HCT116 (cell line): ENCODE results near the gene PDE4D. TPM values are rescaled to one million over a fixed set of nuclear protein-coding genes. Genes with fewer than 3 reads are reported as not detected.

Experiments
- ATAC-seq: fragments of 200-7000 bp; cut with Tn5 transposase; 2 replicates; pipeline ENCODE4 v1.9.1; 2020; ENCODE audit warnings: mild to moderate bottlenecking, moderate library complexity
- BruUV-seq: library from RNA; stranded (reverse); fragments of 400-500 nt; replicated peaks from 2 replicates; lab custom pipeline; 2021; lab: Mats Ljungman, UMichigan
- CTCF ChIA-PET: fragments of 300-600 bp; sonication (Branson Sonifier 250); formaldehyde crosslinking; loops from one replicate; lab custom pipeline; 2021; ENCODE audit warnings: antibody characterized with exemption; lab: Charles Lee
- POLR2A ChIA-PET: fragments of 300-600, 350-600 bp; sonication (Branson Sonifier 250); formaldehyde crosslinking; loops from one replicate; lab custom pipeline; 2021; ENCODE audit warnings: antibody characterized with exemption; lab: Charles Lee
- RAD21 ChIA-PET, 2 experiments: fragments of 300-600 bp; sonication (Branson Sonifier 250); formaldehyde crosslinking; loops; one replicate each; lab custom pipeline; 2023; ENCODE audit warnings: low total read pairs in 2 of 2; ENCODE audit not compliant: uncharacterized antibody in 2 of 2, unreplicated experiment in 2 of 2, low non-redundant PET in 1 of 2; lab: Charles Lee
- DNase-seq: peaks from one replicate; pipeline ENCODE4 v3.0.0-alpha.2; 2010; ENCODE audit warnings: low read depth, low spot score
- H2AFZ ChIP-seq: fragments of 200-600 bp; shearing (Covaris generic), sonication (generic); 2 replicates; pipeline ENCODE4 v1.6.1; 2017; ENCODE audit warnings: low read depth, mixed run types, mixed read lengths, antibody characterized with exemption, low read length; ENCODE audit not compliant: poor library complexity, severe bottlenecking
- H3K27ac ChIP-seq: 2 replicates; pipeline ENCODE4 v1.5.1; 2012; ENCODE audit warnings: low read depth, low read length
- H3K27me3 ChIP-seq: fragments of 200-600 bp; sonication (generic); 2 replicates; pipeline ENCODE4 v1.6.1; 2016; ENCODE audit warnings: mixed run types, low read length, mixed read lengths; ENCODE audit not compliant: insufficient read depth
- H3K36me3 ChIP-seq, 2 experiments: fragments of 200-500 bp in 1 of 2; fragments of 200-600 bp in 1 of 2; sonication (Bioruptor generic) in 1 of 2; sonication (generic) in 1 of 2; 2 replicates each; pipeline versions ENCODE4 v1.5.1 to v1.6.1; 2014 to 2016; ENCODE audit warnings: low read length in 2 of 2, inconsistent platforms in 1 of 2, mixed read lengths in 1 of 2, mixed run types in 1 of 2; ENCODE audit not compliant: insufficient read depth in 2 of 2, control insufficient read depth in 1 of 2
- H3K4me1 ChIP-seq, 2 experiments: fragments of 200-600 bp in 1 of 2; sonication (generic) in 1 of 2; 2 replicates each; pipeline versions ENCODE4 v1.5.1 to v1.6.1; 2012 to 2017; ENCODE audit warnings: low read length in 2 of 2, inconsistent platforms in 1 of 2, mild to moderate bottlenecking in 1 of 2, mixed read lengths in 1 of 2, mixed run types in 1 of 2, moderate library complexity in 1 of 2; ENCODE audit not compliant: insufficient read depth in 2 of 2, control insufficient read depth in 1 of 2
- H3K4me2 ChIP-seq: fragments of 200-600 bp; sonication (generic); 2 replicates; pipeline ENCODE4 v1.6.1; 2017; ENCODE audit warnings: mixed run types, low read length, mixed read lengths
- H3K4me3 ChIP-seq, 2 experiments: fragments of 200-600 bp in 1 of 2; sonication (generic) in 1 of 2; replicated peaks in 1 of 2; 2 replicates each; pipeline ENCODE4 v1.5.1; 2011 to 2016; ENCODE audit warnings: low read length in 2 of 2, control low read depth in 1 of 2, low read depth in 1 of 2, mild to moderate bottlenecking in 1 of 2, mixed read lengths in 1 of 2, mixed run types in 1 of 2
- H3K79me2 ChIP-seq: fragments of 200-600 bp; sonication (generic); 2 replicates; pipeline ENCODE4 v1.6.1; 2017; ENCODE audit warnings: mild to moderate bottlenecking, mixed run types, low read length, moderate library complexity, mixed read lengths; ENCODE audit not compliant: insufficient read depth
- H3K9ac ChIP-seq: fragments of 200-600 bp; sonication (generic); 2 replicates; pipeline ENCODE4 v1.6.1; 2016; ENCODE audit warnings: low read length, mixed read lengths
- H3K9me2 ChIP-seq: fragments of 200-600 bp; sonication (generic), shearing (Covaris generic); 2 replicates; pipeline ENCODE4 v1.6.1; 2017; ENCODE audit warnings: mixed run types, mild to moderate bottlenecking, moderate library complexity; ENCODE audit not compliant: insufficient read depth
- H3K9me3 ChIP-seq, 2 experiments: fragments of 200-500 bp in 1 of 2; fragments of 200-600 bp in 1 of 2; sonication (Bioruptor generic) in 1 of 2; sonication (generic) in 1 of 2; 2 replicates each; pipeline ENCODE4 v1.6.1; 2014 to 2017; ENCODE audit warnings: low read length in 2 of 2, mixed read lengths in 2 of 2, inconsistent platforms in 1 of 2, low read depth in 1 of 2, mild to moderate bottlenecking in 1 of 2, mixed run types in 1 of 2, moderate library complexity in 1 of 2; ENCODE audit not compliant: control insufficient read depth in 1 of 2, insufficient read depth in 1 of 2
- H4K20me1 ChIP-seq: fragments of 200-600 bp; sonication (generic), shearing (Covaris generic); 2 replicates; pipeline ENCODE4 v1.6.1; 2017; ENCODE audit warnings: mixed run types, mild to moderate bottlenecking, moderate library complexity; ENCODE audit not compliant: insufficient read depth
- ATF3 ChIP-seq: IDR thresholded peaks from 2 replicates; pipeline ENCODE4 v1.6.1; 2012
- EZH2phosphoT487 ChIP-seq: fragments of 200-600 bp; IDR thresholded peaks from 2 replicates; pipeline ENCODE4 v1.6.1; 2018; ENCODE audit warnings: antibody characterized with exemption, borderline replicate concordance
- FOSL1 ChIP-seq: IDR thresholded peaks from 2 replicates; pipeline ENCODE4 v1.6.1; 2012; ENCODE audit warnings: low read depth
- POLR2AphosphoS5 ChIP-seq: IDR thresholded peaks from 2 replicates; pipeline ENCODE4 v1.6.1; 2011; ENCODE audit warnings: mild to moderate bottlenecking, low read depth, low read length, moderate library complexity
- RAD21 ChIP-seq: IDR thresholded peaks from 2 replicates; pipeline ENCODE4 v1.6.1; 2012; ENCODE audit warnings: low read depth, mild to moderate bottlenecking
- SP1 ChIP-seq: IDR thresholded peaks from 2 replicates; pipeline ENCODE4 v1.6.1; 2012; ENCODE audit warnings: low read depth
- YY1 ChIP-seq: IDR thresholded peaks from 2 replicates; pipeline ENCODE4 v1.6.1; 2011; ENCODE audit warnings: low read length, low read depth, moderate library complexity, mild to moderate bottlenecking; ENCODE audit not compliant: insufficient replicate concordance; ENCODE audit errors: extremely low read depth
- ZFX ChIP-seq: fragments of 450-650 bp; IDR thresholded peaks from 2 replicates; pipeline ENCODE4 v1.6.1; 2017
- ZNF274 ChIP-seq: fragments of 200-500 bp; sonication (Bioruptor generic); IDR thresholded peaks from 2 replicates; pipeline ENCODE4 v1.6.1; 2014; ENCODE audit warnings: mild to moderate bottlenecking, low read depth, low read length, inconsistent platforms
- intact Hi-C: fragments of 100-400 bp; cut with micrococcal nuclease; formaldehyde crosslinking; loops from 2 replicates; pipeline ENCODE4 v1.10.0; 2022
- total RNA-seq: library from RNA; stranded (reverse); gene quantifications from one replicate; pipeline ENCODE4 v1.2.1, GENCODE V29; 2021; ENCODE audit not compliant: unreplicated experiment
- TF ChIP-seq, protein P1 (sequence below), 3 experiments: fragments of 200-600 bp in 1 of 3; sonication (generic) in 1 of 3; IDR thresholded peaks in 2 of 3; conservative IDR thresholded peaks in 1 of 3; 2 replicates each; pipeline ENCODE4 v1.5.1; 2012 to 2017; ENCODE audit warnings: low read depth in 2 of 3, low read length in 2 of 3, antibody characterized with exemption in 1 of 3, borderline replicate concordance in 1 of 3, control low read depth in 1 of 3, mild to moderate bottlenecking in 1 of 3, mixed read lengths in 1 of 3, mixed run types in 1 of 3, moderate library complexity in 1 of 3; ENCODE audit not compliant: insufficient read depth in 1 of 3
- TF ChIP-seq, protein P2 (sequence below): IDR thresholded peaks from 2 replicates; pipeline ENCODE4 v1.6.1; 2011; ENCODE audit warnings: mild to moderate bottlenecking, low read length, moderate library complexity; ENCODE audit not compliant: insufficient replicate concordance; ENCODE audit errors: extremely low read depth

The PDE4D gene
- total RNA-seq, 1 experiment from 2014 or later: 1.1 TPM

GRCh38 chr5:59500014-59500413, 393.5 kb downstream of the PDE4D start:
- RAD21 ChIA-PET: no interaction called here
- H3K27ac ChIP-seq: no peak overlapping the region

More at GRCh38 chr5:59500014-59500413, 393.5 kb downstream of the PDE4D start:
- Histone ChIP-seq H3K9ac (no peak overlapping the region), H3K9me2 (no peaks in the 10 kb centered on the region), H3K4me2 (no peak overlapping the region), H3K4me3 (no peak overlapping the region), H3K4me1 (no peaks in the 10 kb centered on the region), H3K27me3 (peaks cover 8% of the 10 kb centered on the region), H4K20me1 (no peaks in the 10 kb centered on the region; the same call in 1 of the 2 replicates), H3K36me3 (no peaks in the 10 kb centered on the region), H3K79me2 (no peaks in the 10 kb centered on the region), H3K9me3 (no peaks in the 10 kb centered on the region), H2AFZ (no peak overlapping the region)
- ATAC-seq (no peak), DNase-seq (no peak)
- no TSS peak for BruUV-seq
- CTCF ChIA-PET: no interaction called here
- intact Hi-C loops: no loop called here
- POLR2A ChIA-PET: no interaction called here
- TF ChIP-seq FOSL1 (no peak), YY1 (no peak), ZNF274 (no peak), RAD21 (no peak), POLR2AphosphoS5 (no peak), ATF3 (no peak), ZFX (no peak), EZH2phosphoT487 (no peak), SP1 (no peak)
- TF ChIP-seq, protein P1, sequence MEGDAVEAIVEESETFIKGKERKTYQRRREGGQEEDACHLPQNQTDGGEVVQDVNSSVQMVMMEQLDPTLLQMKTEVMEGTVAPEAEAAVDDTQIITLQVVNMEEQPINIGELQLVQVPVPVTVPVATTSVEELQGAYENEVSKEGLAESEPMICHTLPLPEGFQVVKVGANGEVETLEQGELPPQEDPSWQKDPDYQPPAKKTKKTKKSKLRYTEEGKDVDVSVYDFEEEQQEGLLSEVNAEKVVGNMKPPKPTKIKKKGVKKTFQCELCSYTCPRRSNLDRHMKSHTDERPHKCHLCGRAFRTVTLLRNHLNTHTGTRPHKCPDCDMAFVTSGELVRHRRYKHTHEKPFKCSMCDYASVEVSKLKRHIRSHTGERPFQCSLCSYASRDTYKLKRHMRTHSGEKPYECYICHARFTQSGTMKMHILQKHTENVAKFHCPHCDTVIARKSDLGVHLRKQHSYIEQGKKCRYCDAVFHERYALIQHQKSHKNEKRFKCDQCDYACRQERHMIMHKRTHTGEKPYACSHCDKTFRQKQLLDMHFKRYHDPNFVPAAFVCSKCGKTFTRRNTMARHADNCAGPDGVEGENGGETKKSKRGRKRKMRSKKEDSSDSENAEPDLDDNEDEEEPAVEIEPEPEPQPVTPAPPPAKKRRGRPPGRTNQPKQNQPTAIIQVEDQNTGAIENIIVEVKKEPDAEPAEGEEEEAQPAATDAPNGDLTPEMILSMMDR (IDR thresholded peaks at IDR 0.05 in 2 of 3, conservative IDR thresholded peaks at IDR 0.05 in 1 of 3; ENCODE audit: borderline replicate concordance in 1 of 3, insufficient read depth in 1 of 3, low read depth in 2 of 3, low read length in 2 of 3): no peak
- TF ChIP-seq, protein P2, sequence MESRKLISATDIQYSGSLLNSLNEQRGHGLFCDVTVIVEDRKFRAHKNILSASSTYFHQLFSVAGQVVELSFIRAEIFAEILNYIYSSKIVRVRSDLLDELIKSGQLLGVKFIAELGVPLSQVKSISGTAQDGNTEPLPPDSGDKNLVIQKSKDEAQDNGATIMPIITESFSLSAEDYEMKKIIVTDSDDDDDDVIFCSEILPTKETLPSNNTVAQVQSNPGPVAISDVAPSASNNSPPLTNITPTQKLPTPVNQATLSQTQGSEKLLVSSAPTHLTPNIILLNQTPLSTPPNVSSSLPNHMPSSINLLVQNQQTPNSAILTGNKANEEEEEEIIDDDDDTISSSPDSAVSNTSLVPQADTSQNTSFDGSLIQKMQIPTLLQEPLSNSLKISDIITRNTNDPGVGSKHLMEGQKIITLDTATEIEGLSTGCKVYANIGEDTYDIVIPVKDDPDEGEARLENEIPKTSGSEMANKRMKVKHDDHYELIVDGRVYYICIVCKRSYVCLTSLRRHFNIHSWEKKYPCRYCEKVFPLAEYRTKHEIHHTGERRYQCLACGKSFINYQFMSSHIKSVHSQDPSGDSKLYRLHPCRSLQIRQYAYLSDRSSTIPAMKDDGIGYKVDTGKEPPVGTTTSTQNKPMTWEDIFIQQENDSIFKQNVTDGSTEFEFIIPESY: no peak
